ENCODE data around the gene SRP68.

DNA sequence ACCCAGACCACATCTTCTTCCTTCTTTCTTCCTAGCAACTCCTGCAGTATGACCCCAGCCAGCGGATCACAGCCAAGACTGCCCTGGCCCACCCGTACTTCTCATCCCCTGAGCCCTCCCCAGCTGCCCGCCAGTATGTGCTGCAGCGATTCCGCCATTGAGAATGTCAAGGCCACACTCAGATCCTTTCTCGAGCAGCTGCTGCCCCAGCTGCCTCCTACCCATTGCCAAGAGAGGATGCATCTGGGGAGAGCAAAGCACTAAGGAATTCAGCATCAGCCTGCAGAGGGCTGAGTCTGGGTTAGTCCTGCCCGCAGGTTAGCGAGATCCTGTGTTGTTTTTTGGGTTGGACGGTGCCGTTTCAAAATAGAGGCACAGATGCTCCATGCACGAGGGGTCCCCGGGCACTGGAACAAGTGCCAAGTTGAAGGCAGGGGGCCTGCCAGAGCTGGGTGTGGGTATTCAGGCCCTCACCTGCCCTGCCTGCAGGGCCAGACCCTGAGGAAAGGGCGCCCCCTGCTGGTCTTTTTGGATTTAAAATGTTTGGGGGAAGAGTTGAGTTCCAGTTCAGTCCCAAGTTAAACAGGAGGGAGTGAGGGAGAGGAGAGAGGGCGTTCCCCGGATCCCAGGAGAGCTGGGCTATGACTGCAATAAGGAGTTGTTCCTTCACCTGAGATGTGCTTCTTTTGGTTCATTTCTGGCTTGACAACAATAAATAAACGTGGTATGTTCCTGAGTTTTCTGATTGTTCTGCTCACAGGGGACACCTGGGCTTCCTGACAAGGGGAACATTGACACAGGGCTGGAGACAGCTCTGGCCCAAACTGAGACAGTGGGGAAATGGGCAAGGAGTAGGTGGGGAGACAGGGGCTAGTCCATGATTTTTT is 66.8 kb downstream of the SRP68 start:
- TF ChIP-seq, protein P1, sequence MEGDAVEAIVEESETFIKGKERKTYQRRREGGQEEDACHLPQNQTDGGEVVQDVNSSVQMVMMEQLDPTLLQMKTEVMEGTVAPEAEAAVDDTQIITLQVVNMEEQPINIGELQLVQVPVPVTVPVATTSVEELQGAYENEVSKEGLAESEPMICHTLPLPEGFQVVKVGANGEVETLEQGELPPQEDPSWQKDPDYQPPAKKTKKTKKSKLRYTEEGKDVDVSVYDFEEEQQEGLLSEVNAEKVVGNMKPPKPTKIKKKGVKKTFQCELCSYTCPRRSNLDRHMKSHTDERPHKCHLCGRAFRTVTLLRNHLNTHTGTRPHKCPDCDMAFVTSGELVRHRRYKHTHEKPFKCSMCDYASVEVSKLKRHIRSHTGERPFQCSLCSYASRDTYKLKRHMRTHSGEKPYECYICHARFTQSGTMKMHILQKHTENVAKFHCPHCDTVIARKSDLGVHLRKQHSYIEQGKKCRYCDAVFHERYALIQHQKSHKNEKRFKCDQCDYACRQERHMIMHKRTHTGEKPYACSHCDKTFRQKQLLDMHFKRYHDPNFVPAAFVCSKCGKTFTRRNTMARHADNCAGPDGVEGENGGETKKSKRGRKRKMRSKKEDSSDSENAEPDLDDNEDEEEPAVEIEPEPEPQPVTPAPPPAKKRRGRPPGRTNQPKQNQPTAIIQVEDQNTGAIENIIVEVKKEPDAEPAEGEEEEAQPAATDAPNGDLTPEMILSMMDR (conservative IDR thresholded peaks at IDR 0.05): peak; percentile 88
- TF ChIP-seq ZFX (IDR thresholded peaks at IDR 0.05): no peak
